Breast epithelium (tissue), 3 donors: ENCODE measurements around the gene SLC10A3.

Experiments used
- POLR2A ChIP-seq: fragments of 450-650 bp; IDR thresholded peaks from one replicate; pipeline ENCODE4 v1.6.1; 2016; ENCODE audit warnings: antibody characterized with exemption, mild to moderate bottlenecking, moderate library complexity
- POLR2AphosphoS5 ChIP-seq, 3 donors: sonication (generic); formaldehyde crosslinking; IDR thresholded peaks; one replicate each; pipeline ENCODE4 v1.6.1; 2017; ENCODE audit warnings: antibody characterized with exemption in 3 of 3
- TF ChIP-seq, protein P1 (sequence below), 3 donors: fragments of 450-650 bp; IDR thresholded peaks; one replicate each; pipeline ENCODE4 v1.5.1; 2016 to 2017; ENCODE audit warnings: antibody characterized with exemption in 3 of 3, mild to moderate bottlenecking in 3 of 3, moderate library complexity in 3 of 3

GRCh38 chrX:154468217-154468616, 22.2 kb downstream of the SLC10A3 start:
- TF ChIP-seq, protein P1, sequence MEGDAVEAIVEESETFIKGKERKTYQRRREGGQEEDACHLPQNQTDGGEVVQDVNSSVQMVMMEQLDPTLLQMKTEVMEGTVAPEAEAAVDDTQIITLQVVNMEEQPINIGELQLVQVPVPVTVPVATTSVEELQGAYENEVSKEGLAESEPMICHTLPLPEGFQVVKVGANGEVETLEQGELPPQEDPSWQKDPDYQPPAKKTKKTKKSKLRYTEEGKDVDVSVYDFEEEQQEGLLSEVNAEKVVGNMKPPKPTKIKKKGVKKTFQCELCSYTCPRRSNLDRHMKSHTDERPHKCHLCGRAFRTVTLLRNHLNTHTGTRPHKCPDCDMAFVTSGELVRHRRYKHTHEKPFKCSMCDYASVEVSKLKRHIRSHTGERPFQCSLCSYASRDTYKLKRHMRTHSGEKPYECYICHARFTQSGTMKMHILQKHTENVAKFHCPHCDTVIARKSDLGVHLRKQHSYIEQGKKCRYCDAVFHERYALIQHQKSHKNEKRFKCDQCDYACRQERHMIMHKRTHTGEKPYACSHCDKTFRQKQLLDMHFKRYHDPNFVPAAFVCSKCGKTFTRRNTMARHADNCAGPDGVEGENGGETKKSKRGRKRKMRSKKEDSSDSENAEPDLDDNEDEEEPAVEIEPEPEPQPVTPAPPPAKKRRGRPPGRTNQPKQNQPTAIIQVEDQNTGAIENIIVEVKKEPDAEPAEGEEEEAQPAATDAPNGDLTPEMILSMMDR (IDR thresholded peaks at IDR 0.05), result no peak
- TF ChIP-seq POLR2A (no peak), POLR2AphosphoS5 (IDR thresholded peaks at IDR 0.05) (no peak)
